G401.6 (cell line): ENCODE measurements around the gene JAK3.
"Not testable (repeated sequence)": the region's sequence is repeated elsewhere in the genome, so short reads cannot be mapped to it uniquely, and the experiment has no call there.

Experiments used
- FAIRE-seq: peaks from 2 replicates; lab custom pipeline; 2012; peaks lifted over from hg19 to GRCh38; lab: Jason Lieb, UNC

The JAK3 gene

GRCh38 chr19:17847538-17848366 is at the start of gene JAK3:
Gene JAK3, minus strand, starts transcription at chr19:17847982. Its CDS starts 3,565 bp downstream, at chr19:17844417.
- no peak for FAIRE-seq

GRCh38 chr19:17893766-17894165 is 46.0 kb upstream of the JAK3 start:
- no peak for FAIRE-seq

GRCh38 chr19:17889609-17890214 is 41.9 kb upstream of the JAK3 start:
- no peak for FAIRE-seq

GRCh38 chr19:17888260-17888659 is 40.5 kb upstream of the JAK3 start:
- FAIRE-seq = no peak

GRCh38 chr19:17887221-17887620 is 39.4 kb upstream of the JAK3 start:
- not testable (repeated sequence) for FAIRE-seq

GRCh38 chr19:17886515-17886914 is 38.7 kb upstream of the JAK3 start:
- no peak for FAIRE-seq

GRCh38 chr19:17883627-17884410 is 36.0 kb upstream of the JAK3 start:
- no peak for FAIRE-seq

GRCh38 chr19:17881701-17882100 is 33.9 kb upstream of the JAK3 start:
- no peak for FAIRE-seq

GRCh38 chr19:17879466-17879865 is 31.7 kb upstream of the JAK3 start:
- FAIRE-seq = no peak

- no peak for FAIRE-seq
Observed at GRCh38 chr19:17877696-17878095, 29.9 kb upstream of the JAK3 start.

GRCh38 chr19:17874758-17875135 is 27.0 kb upstream of the JAK3 start:
- no peak for FAIRE-seq

GRCh38 chr19:17873786-17874757 is 26.3 kb upstream of the JAK3 start:
- FAIRE-seq = no peak

GRCh38 chr19:17872251-17873001 is 24.6 kb upstream of the JAK3 start:
- FAIRE-seq = no peak

GRCh38 chr19:17871878-17872250 is 24.1 kb upstream of the JAK3 start, which contains the start of gene SLC5A5:
Gene SLC5A5, plus strand, starts transcription at chr19:17871945. Its CDS starts 375 bp downstream, at chr19:17872320.
- FAIRE-seq = no peak

- FAIRE-seq = no peak
Observed at GRCh38 chr19:17871032-17871877, 23.5 kb upstream of the JAK3 start.

GRCh38 chr19:17869114-17869608 is 21.4 kb upstream of the JAK3 start:
- no peak for FAIRE-seq

GRCh38 chr19:17868669-17869068 is 20.9 kb upstream of the JAK3 start:
- FAIRE-seq = no peak

GRCh38 chr19:17866964-17867486 is 19.2 kb upstream of the JAK3 start:
- FAIRE-seq = no peak

GRCh38 chr19:17866312-17866963 is 18.7 kb upstream of the JAK3 start:
- no peak for FAIRE-seq
